ENCODE measurements around the gene KIF5C. TPM values are rescaled to one million over a fixed set of nuclear protein-coding genes. Genes with fewer than 3 reads are reported as not detected.

Gene KIF5C
- total RNA-seq, 1 experiment from 2014 or later = 0.11 TPM

- no peak overlapping the region for H3K27ac ChIP-seq
- no peaks in the 10 kb centered on the region for H3K36me3 ChIP-seq
- H3K27me3 ChIP-seq (replicated peaks) = 0 out of 2 replicates have a peak, but pooled peaks cover 4% of the 10 kb centered on the region
- H3K4me1 ChIP-seq (replicated peaks) = no peaks in the 10 kb centered on the region
- no peaks in the 10 kb centered on the region for H3K9me3 ChIP-seq (replicated peaks)
- no peak overlapping the region for H3K4me3 ChIP-seq
- no peak for DNase-seq (ENCODE audit: low read depth in 1 of 2, low spot score in 2 of 2)
Observed at GRCh38 chr2:148943097-148943496, 68.1 kb downstream of the KIF5C start.

GRCh38 chr2:148944536-148944935 is 69.5 kb downstream of the KIF5C start:
- H3K4me3 ChIP-seq = no peak overlapping the region
- H3K36me3 ChIP-seq = no peaks in the 10 kb centered on the region
- H3K27me3 ChIP-seq (replicated peaks) = peaks cover 10% of the 10 kb centered on the region
- DNase-seq (ENCODE audit: low read depth in 1 of 2, low spot score in 2 of 2) = no peak
- H3K27ac ChIP-seq = no peak overlapping the region
- H3K9me3 ChIP-seq (replicated peaks) = no peaks in the 10 kb centered on the region
- no peaks in the 10 kb centered on the region for H3K4me1 ChIP-seq (replicated peaks)

GRCh38 chr2:148947299-148947698 is 72.3 kb downstream of the KIF5C start:
- Histone ChIP-seq H3K27me3 (replicated peaks) (peaks cover 10% of the 10 kb centered on the region), H3K27ac (no peak overlapping the region), H3K9me3 (replicated peaks) (no peaks in the 10 kb centered on the region), H3K36me3 (no peaks in the 10 kb centered on the region), H3K4me3 (no peak overlapping the region), H3K4me1 (replicated peaks) (no peaks in the 10 kb centered on the region)
- no peak for DNase-seq (ENCODE audit: low read depth in 1 of 2, low spot score in 2 of 2)

DNA sequence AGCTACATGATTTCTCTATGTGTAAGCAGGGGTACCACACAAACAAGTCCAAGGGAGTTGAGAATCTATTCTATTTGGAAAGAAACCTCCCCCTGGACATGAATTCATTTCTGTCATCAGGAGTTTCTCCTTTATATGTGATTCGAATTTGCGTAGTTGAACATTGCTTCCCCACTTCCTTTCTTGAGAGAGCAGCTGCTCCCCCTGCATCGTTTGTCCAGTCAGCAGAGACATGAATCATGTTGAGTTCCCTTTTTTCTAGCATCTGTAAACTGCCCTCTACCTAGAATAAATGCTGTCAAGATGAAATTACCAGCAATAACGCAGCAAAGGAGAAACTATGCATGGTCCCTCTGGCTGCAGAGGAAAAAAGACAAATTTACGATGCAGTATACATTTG is 73.8 kb downstream of the KIF5C start:
- peaks cover 6% of the 10 kb centered on the region for H3K27me3 ChIP-seq (replicated peaks)
- H3K9me3 ChIP-seq (replicated peaks) = no peaks in the 10 kb centered on the region
- no peak for DNase-seq (ENCODE audit: low read depth in 1 of 2, low spot score in 2 of 2)
- H3K4me3 ChIP-seq = no peak overlapping the region
- no peak overlapping the region for H3K27ac ChIP-seq
- H3K36me3 ChIP-seq = no peaks in the 10 kb centered on the region
- no peaks in the 10 kb centered on the region for H3K4me1 ChIP-seq (replicated peaks)

DNA sequence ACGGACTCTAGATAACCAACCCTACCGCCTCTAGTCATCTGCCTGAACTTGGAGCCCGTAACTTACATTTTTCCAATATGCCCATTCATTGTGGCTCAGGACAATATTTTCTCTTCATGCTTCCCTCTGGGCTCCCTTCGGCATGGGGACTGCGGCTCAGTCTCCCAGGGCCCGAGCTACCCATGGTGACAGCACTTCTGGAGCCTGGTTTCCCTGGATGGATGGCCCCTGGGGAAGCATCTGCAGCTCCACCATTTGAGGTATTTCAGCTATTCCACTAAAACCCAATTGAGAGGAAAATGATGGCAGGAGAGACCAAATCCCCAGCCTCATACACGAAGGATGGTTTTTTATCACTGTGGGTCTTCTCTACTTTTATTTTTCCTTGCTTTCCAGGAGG is 74.3 kb downstream of the KIF5C start:
- H3K4me3 ChIP-seq = no peak overlapping the region
- no peaks in the 10 kb centered on the region for H3K36me3 ChIP-seq
- no peaks in the 10 kb centered on the region for H3K4me1 ChIP-seq (replicated peaks)
- H3K27ac ChIP-seq = no peak overlapping the region
- peaks cover 6% of the 10 kb centered on the region for H3K27me3 ChIP-seq (replicated peaks)
- DNase-seq (ENCODE audit: low read depth in 1 of 2, low spot score in 2 of 2) = no peak
- no peaks in the 10 kb centered on the region for H3K9me3 ChIP-seq (replicated peaks)

DNA sequence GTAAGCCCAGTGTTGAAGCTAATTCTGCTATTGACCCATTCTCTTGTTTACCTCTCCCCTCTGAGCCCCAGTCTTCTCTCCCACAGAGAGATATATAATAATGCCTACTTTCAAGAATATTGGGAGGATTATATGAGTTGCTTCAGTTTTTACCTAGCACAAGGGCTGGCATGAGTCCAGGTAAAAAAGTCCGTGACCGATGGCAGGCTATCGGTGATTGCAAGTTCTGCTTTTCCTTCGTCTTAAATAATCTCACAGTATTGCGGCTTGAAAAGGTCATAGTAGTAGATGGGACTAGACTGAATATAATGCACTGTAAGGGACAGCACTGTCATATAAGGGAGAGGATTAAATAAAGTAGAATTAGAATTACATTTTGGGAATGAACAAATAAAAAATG is 77.6 kb downstream of the KIF5C start:
- Histone ChIP-seq H3K27me3 (replicated peaks) (peaks cover 6% of the 10 kb centered on the region), H3K27ac (no peak overlapping the region), H3K9me3 (replicated peaks) (no peaks in the 10 kb centered on the region), H3K4me3 (no peak overlapping the region), H3K36me3 (no peaks in the 10 kb centered on the region), H3K4me1 (replicated peaks) (no peaks in the 10 kb centered on the region)
- no peak for DNase-seq (ENCODE audit: low read depth in 1 of 2, low spot score in 2 of 2)

DNA sequence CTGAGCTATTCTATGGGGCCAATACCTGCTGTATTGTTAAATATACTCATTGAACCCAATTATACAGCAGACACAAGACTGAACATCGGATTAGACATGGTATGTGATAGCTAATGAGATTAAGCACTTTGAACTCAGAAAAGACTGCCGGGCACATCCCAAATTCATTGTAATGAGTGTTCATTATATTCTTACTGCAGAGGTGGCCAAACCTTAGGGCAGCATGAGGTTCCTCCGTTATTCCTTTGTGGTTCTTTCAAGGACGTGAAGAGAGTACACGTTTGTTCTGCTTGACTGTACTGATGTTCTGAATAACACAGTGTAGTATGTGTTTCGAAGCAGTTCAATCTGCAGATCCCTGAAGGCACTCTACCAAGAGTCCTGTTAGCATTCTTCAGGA is 78.4 kb downstream of the KIF5C start:
- Histone ChIP-seq H3K27me3 (replicated peaks) (peaks cover 6% of the 10 kb centered on the region), H3K36me3 (no peaks in the 10 kb centered on the region), H3K27ac (no peak overlapping the region)

GRCh38 chr2:148954536-148954935 is 79.5 kb downstream of the KIF5C start:
- H3K27me3 ChIP-seq (replicated peaks) = no peaks in the 10 kb centered on the region; the same call in 1 of the 2 replicates
- no peaks in the 10 kb centered on the region for H3K9me3 ChIP-seq (replicated peaks)
- no peak overlapping the region for H3K27ac ChIP-seq
- no peak for DNase-seq (ENCODE audit: low read depth in 1 of 2, low spot score in 2 of 2)
- no peaks in the 10 kb centered on the region for H3K36me3 ChIP-seq
- H3K4me1 ChIP-seq (replicated peaks) = no peaks in the 10 kb centered on the region
- H3K4me3 ChIP-seq = no peak overlapping the region

More for the DNA sequence above, 78.4 kb downstream of the KIF5C start:
- Histone ChIP-seq H3K4me3 (no peak overlapping the region), H3K9me3 (replicated peaks) (no peaks in the 10 kb centered on the region), H3K4me1 (replicated peaks) (no peaks in the 10 kb centered on the region)
- DNase-seq (ENCODE audit: low read depth in 1 of 2, low spot score in 2 of 2) = no peak

- H3K4me3 ChIP-seq = no peak overlapping the region
- no peaks in the 10 kb centered on the region for H3K4me1 ChIP-seq (replicated peaks)
- no peaks in the 10 kb centered on the region for H3K9me3 ChIP-seq (replicated peaks)
- no peak for DNase-seq (ENCODE audit: low read depth in 1 of 2, low spot score in 2 of 2)
- no peak overlapping the region for H3K27ac ChIP-seq
- no peaks in the 10 kb centered on the region for H3K36me3 ChIP-seq
- H3K27me3 ChIP-seq (replicated peaks) = no peaks in the 10 kb centered on the region; the same call in 1 of the 2 replicates
Observed at GRCh38 chr2:148955798-148956197, 80.8 kb downstream of the KIF5C start.

- H3K4me1 ChIP-seq (replicated peaks) = no peaks in the 10 kb centered on the region
- no peak overlapping the region for H3K4me3 ChIP-seq
- H3K36me3 ChIP-seq = no peaks in the 10 kb centered on the region
- no peaks in the 10 kb centered on the region for H3K9me3 ChIP-seq (replicated peaks)
- no peak overlapping the region for H3K27ac ChIP-seq
- no peak for DNase-seq (ENCODE audit: low read depth in 1 of 2, low spot score in 2 of 2)
- no peaks in the 10 kb centered on the region; the same call in 1 of the 2 replicates for H3K27me3 ChIP-seq (replicated peaks)
Observed at GRCh38 chr2:148957023-148957422, 82.0 kb downstream of the KIF5C start.

GRCh38 chr2:148959745-148960144 is 84.7 kb downstream of the KIF5C start:
- no peaks in the 10 kb centered on the region for H3K36me3 ChIP-seq
- DNase-seq (ENCODE audit: low read depth in 1 of 2, low spot score in 2 of 2) = no peak
- no peaks in the 10 kb centered on the region for H3K4me1 ChIP-seq (replicated peaks)
- H3K9me3 ChIP-seq (replicated peaks) = no peaks in the 10 kb centered on the region
- H3K4me3 ChIP-seq = no peak overlapping the region
- H3K27ac ChIP-seq = no peak overlapping the region
- H3K27me3 ChIP-seq (replicated peaks) = no peaks in the 10 kb centered on the region

GRCh38 chr2:148960483-148960882 is 85.5 kb downstream of the KIF5C start:
- DNase-seq (ENCODE audit: low read depth in 1 of 2, low spot score in 2 of 2) = no peak

GRCh38 chr2:148963461-148963860 is 88.4 kb downstream of the KIF5C start:
- Histone ChIP-seq H3K27ac (no peak overlapping the region), H3K36me3 (no peaks in the 10 kb centered on the region), H3K4me3 (no peak overlapping the region), H3K9me3 (replicated peaks) (no peaks in the 10 kb centered on the region), H3K4me1 (replicated peaks) (no peaks in the 10 kb centered on the region), H3K27me3 (replicated peaks) (no peaks in the 10 kb centered on the region; the same call in 1 of the 2 replicates)
- DNase-seq (ENCODE audit: low read depth in 1 of 2, low spot score in 2 of 2) = no peak

More at GRCh38 chr2:148960483-148960882, 85.5 kb downstream of the KIF5C start:
- H3K27me3 ChIP-seq (replicated peaks) = no peaks in the 10 kb centered on the region
- no peak overlapping the region for H3K27ac ChIP-seq
- H3K4me1 ChIP-seq (replicated peaks) = no peaks in the 10 kb centered on the region
- no peaks in the 10 kb centered on the region for H3K36me3 ChIP-seq
- no peak overlapping the region for H3K4me3 ChIP-seq
- no peaks in the 10 kb centered on the region for H3K9me3 ChIP-seq (replicated peaks)

DNA sequence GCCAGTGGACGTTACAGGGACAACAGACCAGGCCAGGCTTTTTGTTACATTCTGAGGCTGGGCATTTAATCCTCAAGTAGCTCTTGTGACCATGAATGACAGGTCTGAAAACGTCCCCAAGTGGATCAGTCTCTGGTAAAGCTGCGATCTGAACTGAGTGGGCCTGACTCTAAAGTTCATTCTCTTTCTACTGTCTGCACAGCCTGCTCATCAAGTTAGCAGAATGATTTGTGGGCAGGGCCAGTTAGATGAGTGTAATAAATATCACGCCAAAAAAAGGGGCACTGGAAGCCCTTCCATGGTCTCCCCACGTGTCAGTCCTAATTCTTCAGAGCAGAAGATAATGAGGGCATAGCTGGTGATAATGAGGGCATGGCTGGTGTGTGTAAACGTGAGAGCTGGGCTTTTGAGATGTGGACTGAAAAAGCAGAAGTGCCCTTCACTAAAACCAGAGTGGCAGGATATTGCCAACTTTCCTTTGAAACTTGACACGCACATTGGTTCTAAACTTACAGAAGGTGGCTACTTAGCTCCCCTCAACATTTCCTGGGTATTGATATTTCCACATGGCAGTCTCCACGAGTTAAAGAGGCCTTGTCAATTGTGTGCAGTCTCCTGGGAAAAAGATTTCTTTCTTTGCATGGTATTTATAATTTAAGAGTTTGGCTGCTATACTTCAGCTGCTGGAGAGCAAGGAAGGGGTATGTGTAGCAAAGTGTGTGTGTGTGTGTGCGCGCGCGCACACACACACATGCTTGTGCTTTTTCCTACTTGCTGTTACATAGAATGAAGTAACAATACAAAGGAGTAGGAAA is 90.8 kb downstream of the KIF5C start:
- DNase-seq (ENCODE audit: low read depth in 1 of 2, low spot score in 2 of 2) = no peak
- no peaks in the 10 kb centered on the region for H3K9me3 ChIP-seq (replicated peaks)
- H3K27me3 ChIP-seq (replicated peaks) = peaks cover 8% of the 10 kb centered on the region
- no peaks in the 10 kb centered on the region for H3K4me1 ChIP-seq (replicated peaks)
- no peaks in the 10 kb centered on the region for H3K36me3 ChIP-seq
- H3K4me3 ChIP-seq = no peak overlapping the region
- H3K27ac ChIP-seq = no peak overlapping the region

DNA sequence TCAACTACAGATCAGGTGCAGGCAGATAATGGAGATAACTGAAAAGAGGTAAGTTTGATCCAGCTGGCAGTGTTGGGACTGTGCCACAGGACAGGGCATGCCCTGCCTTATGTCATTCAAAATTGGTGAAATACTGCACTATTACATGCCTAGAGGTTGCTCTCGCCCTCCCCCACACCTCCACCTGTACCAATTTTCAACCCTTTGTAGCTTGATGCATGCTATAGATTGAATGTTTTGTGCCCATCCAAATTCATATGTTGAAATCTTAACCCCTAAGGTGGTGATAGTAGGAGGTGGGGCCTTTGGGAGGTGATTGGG is 91.4 kb downstream of the KIF5C start:
- Histone ChIP-seq H3K4me1 (replicated peaks) (no peaks in the 10 kb centered on the region), H3K36me3 (no peaks in the 10 kb centered on the region), H3K9me3 (replicated peaks) (no peaks in the 10 kb centered on the region), H3K27ac (no peak overlapping the region), H3K27me3 (replicated peaks) (peaks cover 9% of the 10 kb centered on the region), H3K4me3 (no peak overlapping the region)
- DNase-seq (ENCODE audit: low read depth in 1 of 2, low spot score in 2 of 2) = no peak

Measured in SJSA1 (cell line).